Fibroblast of villous mesenchyme (primary cell): Measurements from ENCODE around the gene NBAS. TPM values are rescaled to one million over a fixed set of nuclear protein-coding genes. Genes with fewer than 3 reads are reported as not detected.
"Not testable (repeated sequence)": the region's sequence is repeated elsewhere in the genome, so short reads cannot be mapped to it uniquely, and the experiment has no call there.

Experiments
- DNase-seq: peaks from one replicate; pipeline ENCODE4 v3.0.0-alpha.2; 2010; ENCODE audit warnings: low read depth
- H3K4me3 ChIP-seq: 2 replicates; pipeline ENCODE4 v1.5.1; 2011; ENCODE audit warnings: low read depth, mild to moderate bottlenecking, low read length
- CTCF ChIP-seq: IDR thresholded peaks from 2 replicates; pipeline ENCODE4 v1.5.1; 2012; ENCODE audit warnings: low read depth, mild to moderate bottlenecking, low read length; ENCODE audit not compliant: insufficient read depth
- total RNA-seq: library from RNA; depleted of rRNA; stranded (reverse); fragments of >200 nt; gene quantifications from 2 replicates; pipeline ENCODE4 v1.2.3, GENCODE V29; 2012

Gene NBAS
- total RNA-seq, 1 donor = 109 TPM

GRCh38 chr2:15421753-15422152 is 139.4 kb downstream of the NBAS start:
- DNase-seq = no peak
- no peak for TF ChIP-seq CTCF

GRCh38 chr2:15415748-15416147 is 145.4 kb downstream of the NBAS start:
- no peak for TF ChIP-seq CTCF
- H3K4me3 ChIP-seq = no peak overlapping the region
- DNase-seq = no peak

More at GRCh38 chr2:15421753-15422152, 139.4 kb downstream of the NBAS start:
- no peak overlapping the region for H3K4me3 ChIP-seq

GRCh38 chr2:15412779-15413178 is 148.4 kb downstream of the NBAS start:
- TF ChIP-seq CTCF = no peak
- no peak overlapping the region for H3K4me3 ChIP-seq
- DNase-seq = no peak

GRCh38 chr2:15412309-15412708 is 148.8 kb downstream of the NBAS start:
- DNase-seq = no peak
- no peak for TF ChIP-seq CTCF
- no peak overlapping the region for H3K4me3 ChIP-seq

- no peak overlapping the region for H3K4me3 ChIP-seq
- no peak for TF ChIP-seq CTCF
- no peak for DNase-seq
Measured at GRCh38 chr2:15410884-15411283, 150.2 kb downstream of the NBAS start.

GRCh38 chr2:15408759-15409158 is 152.4 kb downstream of the NBAS start:
- no peak for DNase-seq
- TF ChIP-seq CTCF = no peak
- H3K4me3 ChIP-seq = no peak overlapping the region

- TF ChIP-seq CTCF = no peak
- no peak for DNase-seq
- H3K4me3 ChIP-seq = no peak overlapping the region
Measured at GRCh38 chr2:15407666-15408065, 153.5 kb downstream of the NBAS start.

GRCh38 chr2:15404511-15404910 is 156.6 kb downstream of the NBAS start:
- not testable (repeated sequence) for DNase-seq, H3K4me3 ChIP-seq
